Body of pancreas (tissue), 4 donors: ENCODE data around the gene USP5. TPM values are rescaled to one million over a fixed set of nuclear protein-coding genes. Genes with fewer than 3 reads are reported as not detected.

Source experiments
- ATAC-seq: fragments of 150-250 bp; one replicate; pipeline ENCODE4 v1.9.1; 2016
- DNase-seq, 4 donors: peaks; one replicate each; pipeline ENCODE4 v3.0.0-alpha.2; 2019
- H3K27ac ChIP-seq, 4 donors: fragments of 200-600 bp; sonication (generic); 1 replicate in 3 of 4; 2 replicates in 1 of 4; pipeline versions ENCODE4 v1.5.1 to v1.6.1; 2016 to 2019; ENCODE audit warnings: mild to moderate bottlenecking in 1 of 4, mixed read lengths in 1 of 4, moderate library complexity in 1 of 4
- H3K27me3 ChIP-seq, 2 donors: fragments of 200-600 bp; sonication (generic); one replicate each; pipeline ENCODE4 v1.6.0; 2016; ENCODE audit warnings: mild to moderate bottlenecking in 1 of 2
- H3K36me3 ChIP-seq, 2 donors: fragments of 200-600 bp; sonication (generic); replicated peaks in 1 of 2; 2 replicates each; pipeline ENCODE4 v1.5.1; 2016; ENCODE audit warnings: low read depth in 2 of 2; ENCODE audit not compliant: insufficient read depth in 1 of 2
- H3K4me1 ChIP-seq: fragments of 200-600 bp; sonication (generic); one replicate; pipeline ENCODE4 v1.6.0; 2016
- H3K4me3 ChIP-seq, 2 donors: fragments of 200-600 bp; sonication (generic); 1 replicate in 1 of 2; 2 replicates in 1 of 2; pipeline ENCODE4 v1.5.1; 2016 to 2019
- H3K9me3 ChIP-seq, 3 donors: fragments of 200-600 bp; sonication (generic); 1 replicate in 2 of 3; 2 replicates in 1 of 3; pipeline ENCODE4 v1.5.1; 2016
- POLR2A ChIP-seq, 3 donors: fragments of 450-650 bp; IDR thresholded peaks; one replicate each; pipeline ENCODE4 v1.6.1; 2016; ENCODE audit warnings: antibody characterized with exemption in 3 of 3, mild to moderate bottlenecking in 2 of 3
- WGBS, 2 donors: methylation state at CpG; one replicate each; pipeline ENCODE4 v1.1.5; 2017; 5-methylcytosine and 5-hydroxymethylcytosine counted together
- intact Hi-C: fragments of 100-400 bp; cut with DNase I; formaldehyde crosslinking; loops from one replicate; pipeline ENCODE4 v1.15.1; 2023
- total RNA-seq, 2 donors: library from RNA; depleted of rRNA; stranded (reverse); fragments of >200 nt; gene quantifications; one replicate each; pipeline ENCODE4 v1.1.0, GENCODE V29; 2016
- TF ChIP-seq, protein P1 (sequence below), 7 experiments: fragments of 450-650 bp in 4 of 7; fragments of 200-600 bp in 3 of 7; sonication (generic) in 3 of 7; IDR thresholded peaks; one replicate each; pipeline ENCODE4 v1.5.1; 2016 to 2019; ENCODE audit warnings: antibody characterized with exemption in 7 of 7

The USP5 gene
- total RNA-seq, 2 donors from 2014 or later = 18.2 to 60.6 TPM

DNA sequence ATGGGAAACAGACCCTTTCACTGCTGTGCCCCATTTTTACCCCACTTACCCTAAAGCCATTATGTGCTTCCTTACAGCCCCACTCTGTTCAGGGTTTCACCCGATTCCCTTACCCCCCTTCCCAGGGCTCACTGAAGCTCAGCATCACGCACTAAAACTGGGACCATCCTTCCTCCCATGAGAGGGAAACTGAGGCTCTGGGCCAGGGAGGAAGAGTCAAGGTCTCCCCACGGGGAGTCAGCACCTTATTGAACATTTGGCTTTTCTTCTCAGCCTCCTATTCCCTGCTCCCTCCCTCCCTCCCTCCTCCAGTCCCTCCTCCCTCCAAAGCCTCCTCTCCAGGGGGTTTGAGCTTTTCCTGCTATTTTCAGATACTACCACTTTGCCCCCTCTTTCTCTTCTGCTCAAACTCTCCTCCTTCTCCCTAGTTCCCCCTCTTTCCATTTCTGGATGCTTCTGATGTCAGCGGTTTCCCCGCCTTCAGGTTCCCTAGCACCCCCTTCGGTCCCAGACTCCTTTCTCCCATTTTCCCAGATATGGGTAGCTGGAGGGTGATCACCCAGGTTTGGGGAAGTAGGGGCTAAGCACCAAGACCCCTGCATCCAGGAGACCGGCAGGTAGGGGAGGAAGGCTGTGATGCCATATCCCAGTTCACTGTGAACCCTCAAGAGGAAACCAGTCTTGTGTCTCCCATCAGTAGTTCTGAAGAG, 29.4 kb upstream of the USP5 start:
- H3K27ac ChIP-seq = no peak overlapping the region
- intact Hi-C loops = no loop called here
- H3K36me3 ChIP-seq = no peaks in the 10 kb centered on the region
- peaks cover 20% of the 10 kb centered on the region for H3K4me1 ChIP-seq
- 41 to 44% methylated on average over 7 of the region's 7 CpGs for WGBS, 2 donors
- H3K27me3 ChIP-seq = peaks cover 0 to 22% of the 10 kb centered on the region in 2 donors
- no peak for DNase-seq
- ATAC-seq = no peak
- TF ChIP-seq POLR2A (IDR thresholded peaks at IDR 0.05) = no peak
- TF ChIP-seq, protein P1, sequence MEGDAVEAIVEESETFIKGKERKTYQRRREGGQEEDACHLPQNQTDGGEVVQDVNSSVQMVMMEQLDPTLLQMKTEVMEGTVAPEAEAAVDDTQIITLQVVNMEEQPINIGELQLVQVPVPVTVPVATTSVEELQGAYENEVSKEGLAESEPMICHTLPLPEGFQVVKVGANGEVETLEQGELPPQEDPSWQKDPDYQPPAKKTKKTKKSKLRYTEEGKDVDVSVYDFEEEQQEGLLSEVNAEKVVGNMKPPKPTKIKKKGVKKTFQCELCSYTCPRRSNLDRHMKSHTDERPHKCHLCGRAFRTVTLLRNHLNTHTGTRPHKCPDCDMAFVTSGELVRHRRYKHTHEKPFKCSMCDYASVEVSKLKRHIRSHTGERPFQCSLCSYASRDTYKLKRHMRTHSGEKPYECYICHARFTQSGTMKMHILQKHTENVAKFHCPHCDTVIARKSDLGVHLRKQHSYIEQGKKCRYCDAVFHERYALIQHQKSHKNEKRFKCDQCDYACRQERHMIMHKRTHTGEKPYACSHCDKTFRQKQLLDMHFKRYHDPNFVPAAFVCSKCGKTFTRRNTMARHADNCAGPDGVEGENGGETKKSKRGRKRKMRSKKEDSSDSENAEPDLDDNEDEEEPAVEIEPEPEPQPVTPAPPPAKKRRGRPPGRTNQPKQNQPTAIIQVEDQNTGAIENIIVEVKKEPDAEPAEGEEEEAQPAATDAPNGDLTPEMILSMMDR (IDR thresholded peaks at IDR 0.05) = no peak
- no peak overlapping the region for H3K4me3 ChIP-seq
- no peaks in the 10 kb centered on the region for H3K9me3 ChIP-seq

DNA sequence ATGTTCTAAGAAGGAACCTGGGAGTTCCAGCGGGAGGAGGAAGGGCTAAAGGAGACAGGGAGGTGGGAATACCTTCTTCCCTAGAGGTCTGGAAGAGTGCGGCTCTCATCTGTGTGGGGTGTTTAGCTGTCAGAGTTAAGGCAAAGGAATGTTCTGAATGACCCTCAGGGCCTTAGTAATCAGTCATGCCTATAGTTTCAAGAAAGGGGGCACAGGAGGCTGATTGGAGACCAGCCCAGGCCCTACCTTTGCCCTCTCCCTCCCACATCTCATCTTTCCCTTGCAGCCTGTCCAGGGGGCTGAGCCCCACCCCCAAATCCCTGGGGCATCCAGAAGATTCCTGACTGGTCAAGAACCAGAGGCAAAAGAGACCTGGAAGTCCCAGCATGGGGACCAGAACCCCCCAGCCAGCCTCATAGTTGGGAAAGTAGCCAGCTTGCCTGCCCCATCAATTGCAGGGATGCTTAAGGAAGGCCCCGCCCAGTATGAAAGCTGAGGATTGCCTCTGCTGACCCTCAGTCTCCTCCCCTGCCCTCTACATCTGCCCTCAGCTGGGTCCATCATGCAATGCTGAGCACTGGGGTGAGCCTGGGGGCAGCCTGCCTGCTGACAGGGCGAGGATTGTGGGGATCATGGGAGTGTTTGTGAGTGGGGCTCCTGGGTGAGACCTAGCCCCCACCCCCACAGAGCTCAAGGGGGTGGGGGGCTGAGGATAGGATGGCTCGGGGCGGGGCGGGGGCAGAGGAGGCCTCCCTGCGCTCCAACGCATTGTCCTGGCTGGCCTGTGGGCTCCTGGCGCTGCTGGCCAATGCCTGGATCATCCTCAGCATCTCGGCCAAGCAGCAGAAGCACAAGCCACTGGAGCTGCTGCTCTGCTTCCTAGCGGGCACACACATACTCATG, 28.5 kb upstream of the USP5 start:
- H3K9me3 ChIP-seq = no peaks in the 10 kb centered on the region
- H3K4me3 ChIP-seq = no peak overlapping the region
- no peak overlapping the region for H3K27ac ChIP-seq
- TF ChIP-seq, protein P1 (IDR thresholded peaks at IDR 0.05) = no peak
- TF ChIP-seq POLR2A (IDR thresholded peaks at IDR 0.05) = no peak
- 41 to 46% methylated on average over 7 to 9 of the region's 12 CpGs for WGBS, 2 donors
- ATAC-seq (no peak), DNase-seq (no peak)
- H3K4me1 ChIP-seq = peaks cover 23% of the 10 kb centered on the region
- peaks cover 0 to 22% of the 10 kb centered on the region in 2 donors for H3K27me3 ChIP-seq
- H3K36me3 ChIP-seq = no peaks in the 10 kb centered on the region
- intact Hi-C loops = no loop called here

DNA sequence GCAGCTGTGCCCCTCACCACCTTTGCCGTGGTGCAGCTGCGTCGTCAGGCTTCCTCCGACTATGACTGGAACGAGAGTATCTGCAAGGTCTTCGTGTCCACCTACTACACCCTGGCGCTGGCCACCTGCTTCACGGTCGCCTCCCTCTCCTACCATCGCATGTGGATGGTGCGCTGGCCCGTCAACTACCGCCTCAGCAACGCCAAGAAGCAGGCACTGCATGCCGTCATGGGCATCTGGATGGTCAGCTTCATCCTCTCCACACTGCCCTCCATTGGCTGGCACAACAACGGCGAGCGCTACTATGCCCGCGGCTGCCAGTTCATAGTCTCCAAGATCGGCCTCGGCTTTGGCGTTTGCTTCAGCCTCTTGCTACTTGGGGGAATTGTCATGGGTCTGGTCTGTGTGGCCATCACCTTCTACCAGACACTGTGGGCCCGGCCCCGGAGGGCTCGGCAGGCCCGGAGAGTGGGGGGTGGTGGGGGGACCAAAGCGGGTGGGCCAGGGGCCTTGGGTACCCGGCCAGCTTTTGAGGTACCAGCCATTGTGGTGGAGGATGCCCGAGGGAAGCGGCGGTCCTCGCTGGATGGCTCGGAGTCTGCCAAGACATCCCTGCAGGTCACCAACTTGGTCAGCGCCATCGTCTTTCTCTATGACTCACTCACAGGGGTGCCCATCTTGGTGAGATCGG, 27.7 kb upstream of the USP5 start:
- ATAC-seq = no peak
- intact Hi-C loops = no loop called here
- Histone ChIP-seq H3K9me3 (no peaks in the 10 kb centered on the region), H3K27ac (no peak overlapping the region), H3K4me3 (no peak overlapping the region), H3K36me3 (no peaks in the 10 kb centered on the region), H3K4me1 (peaks cover 30% of the 10 kb centered on the region), H3K27me3 (peaks cover 0 to 22% of the 10 kb centered on the region in 2 donors)
- 58 to 65% methylated on average over 4 to 33 of the region's 37 CpGs for WGBS, 2 donors
- peak in 1 of 4 donors; percentile 29 for DNase-seq
- no peak for TF ChIP-seq POLR2A (IDR thresholded peaks at IDR 0.05)
- TF ChIP-seq, protein P1 (IDR thresholded peaks at IDR 0.05) = no peak

DNA sequence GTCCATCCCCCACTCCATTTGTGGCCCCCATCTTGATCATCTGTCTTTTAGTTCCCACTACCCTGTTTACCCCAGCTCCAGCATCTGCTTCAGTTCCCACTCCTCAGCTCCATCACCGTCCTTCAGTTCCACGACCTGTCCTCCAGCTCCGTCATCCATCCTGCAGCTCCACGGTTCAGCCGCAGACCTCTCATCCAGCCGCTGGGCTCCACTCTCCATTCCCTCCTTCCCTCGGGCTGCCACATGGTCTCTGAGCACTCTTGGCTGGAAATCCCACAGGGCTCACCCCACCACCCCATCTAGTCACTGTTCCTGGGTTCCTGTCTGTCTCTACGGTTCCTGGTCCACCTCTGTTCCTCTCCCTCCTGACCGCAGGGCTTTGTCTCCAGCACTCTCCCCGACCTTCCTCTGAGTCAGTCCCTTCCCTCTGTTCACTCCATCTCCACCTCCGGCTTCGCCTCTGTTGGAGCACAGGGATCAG, 27.0 kb upstream of the USP5 start:
- Histone ChIP-seq H3K36me3 (no peaks in the 10 kb centered on the region), H3K4me3 (no peak overlapping the region)
- WGBS, 2 donors = 12 to 22% methylated on average over 12 of the region's 12 CpGs

More for the DNA sequence above, 27.0 kb upstream of the USP5 start:
- H3K4me1 ChIP-seq = peaks cover 37% of the 10 kb centered on the region
- ATAC-seq = no peak
- H3K27me3 ChIP-seq = peaks cover 0 to 22% of the 10 kb centered on the region in 2 donors
- intact Hi-C loops = no loop called here
- DNase-seq = no peak
- no peaks in the 10 kb centered on the region for H3K9me3 ChIP-seq
- H3K27ac ChIP-seq = no peak overlapping the region
- TF ChIP-seq POLR2A (IDR thresholded peaks at IDR 0.05) = no peak
- TF ChIP-seq, protein P1 (IDR thresholded peaks at IDR 0.05) = no peak
